ENCODE measurements around the gene NSD1.

GRCh38 chr5:177232358-177232757 lies 98.8 kb downstream of the NSD1 start:
- TF ChIP-seq CTCF (conservative IDR thresholded peaks at IDR 0.05 in 1 of 2, IDR thresholded peaks at IDR 0.05 in 1 of 2; ENCODE audit: low read depth in 1 of 2, low read length in 2 of 2) (no peak), EZH2 (IDR thresholded peaks at IDR 0.05; ENCODE audit: low read length, missing control alignments) (no peak)

All from fibroblast of lung (primary cell).